T-helper 1 cell (primary cell): ENCODE results near the gene DACT3.
A peak's percentile ranks its signal among the peaks of the same experiment; 100 is the strongest.
"Not testable (repeated sequence)": the region's sequence is repeated elsewhere in the genome, so short reads cannot be mapped to it uniquely, and the experiment has no call there.

ENCODE experiments used
- DNase-seq, 5 donors: peaks; one replicate each; pipeline ENCODE4 v3.0.0-alpha.2; 2012 to 2020

DACT3 gene

DNA sequence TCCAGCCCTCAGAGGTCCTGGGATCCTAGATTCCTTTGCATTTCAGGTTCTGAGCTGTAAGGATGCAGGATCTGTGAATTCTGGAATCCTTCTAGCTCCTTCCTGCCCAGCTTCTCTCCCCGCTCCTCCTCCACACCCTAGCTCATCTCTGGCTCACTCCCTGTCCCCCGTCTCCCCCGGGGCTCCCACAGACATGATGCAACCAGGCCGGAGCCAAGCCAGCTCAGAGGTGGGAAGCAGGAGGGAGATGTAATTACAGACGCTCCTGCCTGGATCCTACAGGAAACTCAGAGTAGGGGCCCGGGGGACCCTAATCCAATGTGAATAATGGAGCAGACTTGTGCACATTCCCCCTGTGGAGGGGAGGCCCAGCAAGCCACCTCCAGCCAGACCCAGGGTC, 29.5 kb downstream of the DACT3 start:
- DNase-seq = no peak

DNA sequence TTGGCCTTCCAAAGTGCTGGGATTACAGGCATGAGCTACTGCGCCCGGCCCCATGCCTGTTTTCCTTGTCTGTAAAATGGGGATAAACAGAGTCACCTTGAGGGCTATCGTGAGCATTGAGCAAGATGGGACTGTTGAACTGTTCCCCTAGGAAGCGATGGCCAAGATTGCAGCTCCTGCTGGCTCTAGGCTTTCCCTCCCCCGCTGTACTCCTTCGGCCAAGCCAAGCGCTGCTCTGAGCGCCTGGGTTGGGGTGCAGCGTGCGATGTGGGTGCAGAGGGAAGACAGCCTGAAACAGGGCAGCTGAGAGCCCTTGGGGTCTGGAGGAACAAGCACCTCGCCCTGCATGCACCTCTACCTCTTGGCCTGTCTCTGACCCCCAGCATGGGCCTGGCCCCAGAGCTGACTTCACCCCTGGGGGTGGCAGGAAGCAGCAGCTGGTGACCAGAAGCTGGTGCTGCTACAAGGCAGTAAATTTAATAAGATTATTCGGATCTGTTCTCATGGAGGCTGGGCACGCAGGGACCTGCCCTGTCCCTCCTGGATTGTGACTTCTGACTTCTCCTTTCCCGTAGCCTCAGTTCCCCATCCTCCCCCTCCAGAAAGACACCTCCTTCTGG, 30.3 kb downstream of the DACT3 start:
- no peak for DNase-seq

DNA sequence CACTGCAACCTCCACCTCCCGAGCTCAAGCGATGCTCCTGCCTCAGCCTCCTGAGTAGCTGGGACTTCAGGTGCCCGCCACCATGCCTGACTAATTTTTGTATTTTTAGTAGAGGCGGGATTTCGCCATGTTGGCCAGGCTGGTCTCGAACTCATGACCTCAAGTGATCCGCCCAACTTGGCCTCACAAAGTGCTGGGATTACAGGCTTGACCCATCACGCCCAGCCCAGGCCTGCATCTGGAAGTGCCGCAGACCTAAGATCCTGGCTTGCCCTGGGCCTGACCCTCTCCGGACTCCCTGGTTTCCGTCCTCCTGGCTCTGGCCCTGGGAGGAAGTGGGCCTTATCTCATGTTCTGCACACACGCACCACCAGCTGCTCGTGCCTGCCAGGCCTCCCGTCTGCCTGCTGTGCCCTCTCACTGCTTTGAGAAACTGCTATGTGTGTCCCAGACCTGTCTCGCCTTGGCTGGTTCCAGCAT, 31.4 kb downstream of the DACT3 start:
- DNase-seq = no peak

DNA sequence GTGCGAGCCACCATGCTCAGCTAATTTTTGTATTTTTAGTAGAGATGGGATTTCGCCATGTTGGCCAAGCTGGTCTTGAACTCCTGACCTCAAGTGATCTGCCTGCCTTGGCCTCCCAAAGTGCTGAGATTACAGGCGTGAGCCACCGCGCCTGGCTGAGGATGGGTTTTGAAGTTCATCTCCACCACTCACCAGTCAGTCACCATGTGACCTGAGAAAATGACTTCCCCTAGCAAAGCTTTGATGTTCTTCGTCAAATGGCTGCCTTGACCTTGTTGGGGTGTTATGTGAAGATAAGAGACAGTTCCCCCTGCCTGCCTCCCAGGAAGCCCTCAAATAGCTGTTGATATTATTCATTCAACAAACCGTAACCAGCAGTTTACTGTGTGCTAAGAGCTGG, 32.0 kb downstream of the DACT3 start:
- not testable (repeated sequence) for DNase-seq

DNA sequence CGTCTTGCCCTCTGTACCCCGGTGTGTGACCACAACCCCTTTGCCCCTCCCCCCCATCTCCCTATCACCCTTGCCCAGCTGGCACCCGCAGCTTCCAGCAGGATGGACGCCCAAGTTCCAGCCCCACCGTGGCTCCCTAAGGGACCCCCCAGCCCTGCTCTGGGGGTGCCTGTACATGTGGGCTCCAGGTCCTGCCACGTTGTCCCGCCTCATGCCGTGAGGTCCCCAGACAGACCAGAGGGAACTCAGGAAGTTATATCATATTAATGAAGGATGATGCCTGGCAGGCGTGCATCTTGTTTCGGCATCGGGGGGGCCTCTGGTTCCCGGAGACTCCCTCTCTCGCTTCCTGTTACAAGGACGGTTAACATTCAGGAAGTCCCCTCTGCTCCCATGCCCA, 34.5 kb downstream of the DACT3 start:
- DNase-seq = no peak

DNA sequence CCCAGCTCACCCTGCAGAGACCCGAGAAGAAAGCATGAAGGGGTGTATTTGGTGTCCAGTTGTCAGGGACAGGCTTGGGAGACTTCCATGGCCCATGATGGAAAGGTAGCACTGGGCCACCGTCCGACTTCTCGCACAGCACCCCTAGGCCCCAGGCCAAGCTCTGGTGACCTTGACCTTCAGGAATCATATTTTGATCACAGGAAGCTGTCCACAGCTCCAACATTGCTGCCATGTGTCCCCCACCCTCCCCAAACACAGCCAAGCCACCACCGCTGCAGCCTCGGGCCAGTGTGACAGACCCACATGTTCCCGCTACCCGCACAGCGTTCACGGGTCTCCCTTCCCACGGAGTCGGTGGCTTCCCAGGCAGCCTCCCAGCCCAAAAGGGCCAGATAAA, 35.3 kb downstream of the DACT3 start:
- DNase-seq = no peak

DNA sequence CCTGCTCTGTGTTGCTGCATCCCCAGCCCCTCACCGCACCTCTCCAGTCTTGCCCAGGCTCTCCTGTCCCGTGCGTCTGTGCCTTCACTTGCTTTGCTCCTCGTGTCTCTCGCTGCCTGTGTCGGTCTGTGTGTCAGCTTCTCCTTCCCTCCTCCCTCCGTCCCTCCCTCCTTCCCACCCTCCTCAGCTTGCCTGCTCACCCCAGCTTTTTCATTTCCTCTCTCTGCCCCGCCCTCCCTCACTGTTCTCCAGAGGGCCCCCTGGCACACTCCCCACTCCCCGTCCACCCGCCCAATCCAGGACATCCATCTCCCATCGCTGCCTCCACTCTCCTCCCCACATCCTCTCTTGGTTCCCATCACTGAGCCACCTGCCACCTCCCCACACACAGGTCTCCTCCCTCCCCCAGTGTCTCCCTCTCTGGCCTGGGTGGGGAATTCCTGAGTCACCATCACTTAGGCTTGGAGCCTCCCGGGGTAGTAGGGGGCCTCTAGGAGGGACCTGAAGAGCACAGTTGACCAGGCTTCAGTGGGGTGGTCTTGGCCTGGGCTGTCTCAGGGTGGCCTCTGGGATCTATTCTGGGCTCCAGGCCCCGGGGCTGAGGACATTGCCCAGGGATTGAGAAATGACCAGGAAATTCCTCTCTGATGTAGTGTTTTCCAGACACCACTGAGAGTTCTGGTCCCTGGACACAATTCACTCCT, 35.9 kb downstream of the DACT3 start, which contains the start of gene PTGIR:
Gene PTGIR (minus strand): TSS at position 132 of the 704 bp plus-strand sequence. CDS start 864 bp downstream, outside the sequence.
- DNase-seq = peak in 1 of 5 donors; percentile 29

DNA sequence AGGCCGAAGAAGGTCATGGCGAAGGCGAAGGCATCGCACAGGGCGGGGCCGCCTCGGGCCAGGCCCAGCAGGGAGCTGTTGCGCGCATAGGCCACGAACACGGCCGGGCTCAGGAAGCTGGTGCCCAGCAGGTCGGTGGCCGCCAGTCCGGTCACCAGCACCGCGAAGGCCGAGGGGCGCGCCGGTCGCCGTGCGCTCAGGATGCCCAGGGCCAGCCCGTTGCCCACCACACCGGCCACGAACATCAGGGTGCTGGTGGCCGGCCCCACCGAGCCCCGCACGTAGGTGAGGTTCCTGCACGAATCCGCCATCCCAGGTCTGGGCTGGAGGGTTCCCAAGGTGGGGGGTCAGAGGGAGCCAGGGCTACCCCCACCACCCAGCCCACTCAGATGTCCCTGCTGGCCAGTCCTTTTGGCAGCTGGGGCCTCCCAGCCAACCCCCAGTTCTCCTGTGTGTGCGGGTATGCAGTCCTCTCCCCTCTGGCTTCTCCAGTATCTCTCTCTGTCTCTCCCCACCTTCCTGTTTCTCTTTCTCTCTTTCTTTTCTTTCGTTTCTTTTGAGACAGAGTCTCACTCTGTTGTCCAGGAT, 37.0 kb downstream of the DACT3 start:
- no peak for DNase-seq

DNA sequence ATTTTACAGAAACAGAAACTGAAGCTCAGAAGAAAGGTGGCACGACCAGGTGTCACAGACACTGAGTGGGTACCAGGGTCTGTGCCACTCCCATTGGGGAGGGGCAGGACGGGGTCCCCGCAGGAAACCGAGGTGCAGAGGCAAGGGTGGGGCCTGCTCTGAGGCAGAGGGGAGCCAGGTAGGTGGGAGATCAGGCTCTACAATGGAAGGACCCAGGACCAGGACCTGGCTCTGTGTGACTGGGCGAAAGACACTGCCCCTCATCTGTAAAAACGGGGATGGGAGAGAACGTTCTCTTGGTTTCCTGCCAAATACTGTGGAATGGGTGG, 38.9 kb downstream of the DACT3 start:
- no peak for DNase-seq

DNA sequence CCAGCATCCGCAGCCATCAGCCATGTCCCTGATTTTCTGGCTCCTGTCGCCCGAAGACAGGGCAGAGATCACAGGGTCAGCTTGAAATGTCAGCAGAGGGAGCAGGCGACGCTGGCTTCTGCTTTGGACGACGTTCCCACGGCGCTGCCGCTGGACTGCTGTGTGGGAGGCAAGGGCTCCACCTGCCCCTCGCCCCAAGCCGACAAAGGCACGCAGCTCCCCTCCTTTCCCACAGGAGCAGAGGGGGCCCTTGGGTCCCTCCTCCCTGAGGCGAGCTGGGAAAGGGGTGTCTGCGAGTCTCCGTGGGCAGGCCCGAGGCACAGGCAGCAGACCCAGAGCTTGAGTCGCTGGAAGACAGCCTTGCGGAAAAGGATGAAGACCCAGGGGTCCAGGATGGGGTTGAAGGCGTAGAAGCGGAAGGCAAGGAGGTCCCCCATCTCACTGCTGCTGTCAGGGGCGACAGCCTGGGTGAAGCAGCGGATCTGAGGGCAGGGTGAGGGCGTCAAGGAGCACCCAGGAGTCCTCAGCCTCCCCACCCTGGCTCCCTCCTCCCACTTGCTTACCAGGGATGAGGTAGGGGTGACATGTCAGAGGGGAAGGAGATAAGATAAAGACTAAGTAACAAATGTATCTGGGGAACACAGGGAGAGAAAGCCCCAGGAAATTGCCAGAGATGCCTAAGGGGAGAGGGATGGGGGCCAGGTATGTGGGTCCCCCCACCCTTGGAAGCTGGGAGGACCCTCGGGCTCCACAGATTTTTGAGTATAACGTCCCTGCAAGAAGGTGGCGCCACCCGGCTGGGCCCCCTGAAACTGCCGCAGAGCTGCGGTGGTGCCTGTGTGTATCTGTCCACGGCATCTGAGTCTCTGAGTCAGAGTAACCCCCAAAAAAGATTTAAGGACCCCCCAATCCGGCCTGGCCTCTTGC, 39.5 kb downstream of the DACT3 start:
- no peak for DNase-seq

DNA sequence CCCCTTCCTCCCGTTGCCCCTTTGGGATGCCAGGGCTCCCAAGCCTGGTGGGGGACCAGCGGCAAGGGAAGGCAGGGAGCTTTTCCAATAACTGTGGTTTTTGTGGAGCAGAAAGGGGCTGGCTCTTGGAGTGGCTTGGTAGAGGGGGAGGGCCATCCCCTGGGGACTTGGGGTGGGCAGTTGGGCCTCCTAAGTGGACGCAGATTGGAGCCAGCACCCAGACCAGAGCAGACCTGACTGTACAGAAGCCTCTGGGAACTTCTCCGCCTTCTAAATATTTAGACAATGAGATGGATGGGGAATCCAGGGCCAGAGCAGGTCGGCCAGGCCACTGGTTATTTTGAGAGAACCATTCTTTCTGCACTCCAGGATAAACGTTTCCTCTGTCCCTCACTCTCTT, 40.3 kb downstream of the DACT3 start:
- DNase-seq = no peak

DNA sequence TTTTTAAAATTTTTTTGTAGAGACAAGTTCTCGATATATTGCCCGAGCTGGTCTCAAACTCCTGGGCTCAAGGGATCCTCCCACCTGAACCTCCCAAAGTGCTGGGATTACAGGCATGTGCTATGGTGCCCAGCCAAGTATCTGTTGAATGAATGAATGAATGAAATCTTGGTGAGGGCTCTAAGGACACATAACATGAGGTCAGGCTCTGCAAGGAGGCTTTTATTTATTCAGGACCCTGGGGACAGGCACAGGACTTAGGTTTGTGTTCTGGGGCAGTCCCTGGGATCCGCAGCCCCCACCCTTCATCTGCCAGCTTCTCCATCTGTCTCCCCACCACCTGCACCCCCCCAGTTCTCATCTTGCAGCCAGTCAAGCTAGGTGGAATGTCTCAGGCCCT, 40.7 kb downstream of the DACT3 start:
- no peak for DNase-seq

DNA sequence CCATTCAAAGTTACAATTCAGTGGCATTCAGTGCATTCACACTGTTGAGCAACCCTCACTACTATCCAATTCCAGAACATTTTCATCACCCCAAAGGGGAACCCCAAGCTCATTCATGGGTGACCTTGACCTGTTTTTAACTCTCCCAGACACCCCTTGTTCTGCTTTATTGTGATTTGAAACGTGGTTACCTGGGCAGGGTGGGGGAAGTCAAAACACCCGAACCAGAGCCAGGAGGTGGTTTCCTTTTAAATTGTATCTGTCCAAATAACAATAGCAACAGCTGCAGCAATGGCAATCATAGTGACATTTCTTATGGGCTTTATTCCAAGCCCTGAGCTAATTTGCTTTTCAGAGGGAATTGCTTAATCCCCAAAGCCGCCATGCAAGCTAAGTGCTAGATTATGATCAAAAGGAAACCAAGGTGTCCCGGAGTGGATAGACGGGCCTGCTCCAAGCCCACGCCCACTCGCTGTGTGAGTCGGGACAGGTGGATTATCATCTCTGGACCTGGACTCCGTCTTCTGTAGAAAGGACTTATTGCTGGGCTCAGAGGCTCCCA, 42.2 kb downstream of the DACT3 start:
- no peak for DNase-seq

DNA sequence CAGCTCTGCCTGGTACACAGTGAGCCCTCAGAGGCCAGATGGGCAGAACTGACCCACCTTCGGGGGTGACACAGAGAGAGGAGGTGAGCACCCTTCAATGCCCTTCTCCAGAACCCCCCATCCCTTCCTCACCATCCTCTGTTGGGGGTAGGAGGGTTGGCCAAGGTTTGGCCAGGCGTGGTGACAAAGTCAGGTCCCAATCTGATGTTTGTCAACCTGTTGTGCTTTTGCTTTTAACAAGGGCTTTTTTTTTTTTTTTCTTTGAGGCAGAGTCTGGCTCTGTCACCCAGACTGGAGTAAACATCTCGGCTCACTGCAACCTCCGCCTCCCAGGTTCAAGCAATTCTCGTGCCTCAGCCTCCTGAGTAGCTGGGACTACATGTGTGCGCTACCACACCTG, 43.4 kb downstream of the DACT3 start:
- DNase-seq = no peak

DNA sequence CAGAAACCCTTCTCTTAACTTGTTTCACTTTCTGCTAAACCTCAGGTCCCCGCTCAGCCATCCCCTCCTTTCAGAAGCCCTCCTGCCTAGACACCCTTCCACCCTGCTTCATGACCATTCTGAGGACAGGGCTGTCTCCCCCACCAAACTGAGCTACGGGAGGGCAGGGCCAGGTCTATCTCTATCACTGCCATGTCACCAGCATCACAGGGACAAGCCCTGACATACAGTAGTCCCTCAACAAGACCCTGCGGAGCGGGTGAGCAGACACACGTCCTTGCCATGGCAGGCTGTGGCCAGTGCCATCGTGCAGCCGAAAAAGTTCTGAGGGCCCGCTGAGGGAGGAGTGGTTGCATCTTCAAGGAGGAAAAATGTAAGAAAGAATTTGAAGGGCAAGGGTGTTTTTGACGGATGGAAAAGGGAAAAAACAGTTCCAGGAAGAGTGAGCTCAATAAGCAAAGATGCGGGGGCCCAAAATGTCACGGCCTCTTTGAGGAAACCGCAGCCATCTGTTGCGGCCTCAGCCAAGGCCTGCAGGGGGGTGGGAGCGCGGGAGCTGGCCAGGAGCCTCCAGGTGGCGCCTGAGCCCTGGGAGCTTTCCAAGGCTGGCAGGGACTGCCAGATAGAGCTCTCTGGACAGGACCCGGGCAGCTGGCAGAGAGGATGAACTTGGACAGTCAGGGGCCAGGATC, 44.2 kb downstream of the DACT3 start:
- peak in 1 of 5 donors; percentile 55 for DNase-seq

DNA sequence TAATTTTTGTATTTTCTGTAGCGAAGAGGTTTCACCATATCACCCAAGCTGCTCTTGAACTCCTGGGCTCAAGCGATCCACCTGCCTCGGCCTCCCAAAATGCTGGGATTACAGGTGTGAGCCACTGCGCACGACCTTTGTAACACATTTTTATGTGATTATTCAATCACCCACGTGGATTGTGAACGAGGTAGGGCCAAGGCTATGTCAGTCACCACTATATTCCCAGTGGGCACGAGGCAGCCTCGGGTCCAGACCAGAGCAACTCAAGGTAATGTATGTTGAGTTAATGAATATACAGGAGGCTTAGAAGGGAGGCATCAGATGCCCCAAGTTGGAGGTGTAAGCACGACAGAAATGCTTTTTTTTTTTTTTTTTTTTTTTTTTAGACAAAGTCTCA, 45.0 kb downstream of the DACT3 start:
- DNase-seq = no peak

DNA sequence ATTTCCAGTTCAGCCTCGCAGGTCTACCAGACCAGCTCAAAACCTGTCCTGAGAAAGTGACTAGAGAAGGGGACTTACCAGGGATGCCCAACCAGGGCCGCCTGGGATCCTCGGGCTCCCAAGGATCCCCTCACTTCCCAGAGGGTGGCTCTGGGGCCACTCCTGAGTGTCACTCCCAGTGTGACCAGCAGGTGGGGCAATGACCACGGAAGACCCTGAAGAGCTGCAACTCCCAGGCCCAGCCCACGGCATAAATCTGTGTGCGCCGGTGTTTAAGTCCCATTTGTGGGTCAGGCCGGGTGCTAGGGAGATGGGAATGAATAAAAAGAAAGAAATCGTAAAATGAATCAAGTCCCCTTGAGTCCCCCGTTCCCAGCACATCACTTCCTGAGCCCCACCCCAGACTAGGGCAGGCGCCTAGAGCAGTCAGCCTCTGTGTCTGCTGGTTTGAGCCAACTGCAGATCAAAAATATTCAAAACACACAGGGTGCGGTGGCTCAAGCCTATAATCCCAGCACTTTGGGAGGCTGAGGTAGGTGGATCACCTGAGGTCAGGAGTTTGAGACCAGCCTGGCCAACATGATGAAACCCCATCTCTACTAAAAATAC, 46.8 kb downstream of the DACT3 start:
- DNase-seq = peak; percentile 50 to 74 (median 70)

DNA sequence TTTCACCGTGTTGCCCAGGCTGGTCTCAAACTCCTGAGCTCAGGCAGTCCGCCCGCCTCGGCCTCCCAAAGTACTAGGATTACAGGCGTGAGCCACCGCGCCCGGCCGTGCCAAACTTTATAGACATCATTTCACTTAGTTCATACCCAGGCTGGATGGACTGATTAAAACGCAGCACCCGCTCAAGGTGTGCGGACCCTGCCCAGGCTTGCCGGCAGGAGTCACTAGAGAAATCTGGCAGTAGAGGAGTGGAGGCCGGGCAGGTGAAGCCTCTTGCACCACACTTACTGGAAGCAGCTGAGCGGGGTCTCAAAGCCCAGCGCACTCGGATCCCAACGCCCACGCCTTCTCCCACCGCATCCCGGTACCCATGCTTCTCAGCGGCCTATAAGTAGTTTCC, 47.5 kb downstream of the DACT3 start:
- DNase-seq = no peak

DNA sequence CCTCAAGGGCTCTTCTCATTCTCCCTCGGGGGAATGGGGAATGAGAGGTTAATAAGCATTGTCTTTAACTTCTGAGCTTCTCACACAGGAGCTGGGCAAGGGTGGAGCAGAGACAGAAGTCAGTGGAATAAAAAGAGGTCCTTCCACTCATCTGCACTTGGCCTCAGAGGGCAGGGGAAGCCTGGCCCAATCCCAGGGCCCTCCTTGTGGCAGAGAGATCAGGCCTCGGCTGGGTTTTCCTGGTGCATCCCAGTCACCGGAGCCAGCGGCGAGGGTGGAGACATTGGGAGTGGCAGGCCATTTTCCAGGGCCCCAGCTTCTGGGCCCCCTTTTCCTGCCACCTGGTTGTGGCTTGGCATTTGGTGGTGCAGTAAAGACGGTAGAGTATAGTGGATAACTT, 49.2 kb downstream of the DACT3 start:
- DNase-seq = no peak

DNA sequence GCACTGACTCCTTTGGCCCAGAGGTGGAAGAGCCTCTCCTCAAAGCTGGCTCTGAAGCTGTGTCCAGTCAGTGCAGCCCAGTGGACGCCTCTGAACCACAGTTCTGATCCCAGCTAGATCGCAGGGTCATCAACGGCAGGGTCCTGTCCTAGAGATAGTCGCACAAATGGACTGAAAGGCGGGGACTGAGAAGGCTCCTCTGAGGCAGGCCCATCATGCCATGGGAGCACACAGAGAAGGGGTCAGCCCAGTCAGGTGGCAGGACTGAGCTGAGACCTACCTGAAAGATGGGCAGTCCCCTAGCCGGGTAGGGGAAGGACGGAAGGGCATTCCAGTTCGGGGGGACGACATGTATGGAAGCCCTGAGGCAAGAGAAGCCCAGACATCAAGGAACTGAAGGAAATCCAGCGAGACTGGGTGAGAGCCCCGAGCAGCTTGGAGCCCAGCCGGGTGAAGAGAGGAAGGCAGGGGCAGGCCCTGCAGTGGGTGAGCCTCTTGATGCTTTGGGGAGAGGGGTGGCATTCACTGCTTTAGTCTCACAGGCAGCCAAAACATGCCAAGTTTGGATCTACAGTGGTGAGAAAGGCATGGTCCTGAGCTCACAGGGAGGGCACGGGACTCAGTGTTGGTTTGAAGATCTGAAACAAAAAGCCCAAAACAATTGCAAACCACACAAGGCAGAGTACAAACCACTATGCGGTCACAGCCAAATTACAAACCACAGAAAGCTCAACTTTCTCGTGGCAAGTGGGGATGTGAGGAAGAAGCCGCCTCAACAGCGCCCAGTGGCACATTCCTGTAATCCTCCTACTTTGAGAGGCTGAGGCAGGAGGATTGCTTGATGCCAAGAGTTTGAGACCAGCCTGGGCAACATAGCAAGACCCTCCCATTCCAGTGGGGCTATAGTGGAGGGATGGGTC, 49.9 kb downstream of the DACT3 start:
- peak in 1 of 5 donors; percentile 64 for DNase-seq

DNA sequence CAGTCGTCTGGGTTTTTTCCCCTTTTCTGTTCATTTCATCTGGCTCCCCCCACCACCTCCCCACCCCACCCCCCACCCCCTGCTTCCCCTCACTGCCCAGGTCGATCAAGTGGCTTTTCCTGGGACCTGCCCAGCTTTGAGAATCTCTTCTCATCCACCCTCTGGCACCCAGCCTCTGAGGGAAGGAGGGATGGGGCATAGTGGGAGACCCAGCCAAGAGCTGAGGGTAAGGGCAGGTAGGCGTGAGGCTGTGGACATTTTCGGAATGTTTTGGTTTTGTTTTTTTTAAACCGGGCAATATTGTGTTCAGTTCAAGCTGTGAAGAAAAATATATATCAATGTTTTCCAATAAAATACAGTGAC, 50.6 kb downstream of the DACT3 start:
- DNase-seq = no peak
